ENCODE results near the gene MAN1B1. TPM values are rescaled to one million over a fixed set of nuclear protein-coding genes. Genes with fewer than 3 reads are reported as not detected.

MAN1B1 gene
- total and polyA plus RNA-seq, 2 of the 4 experiments (the other 2 are of a cell fraction): 28.7 to 55.1 TPM

GRCh38 chr9:137064027-137064879 is 22.5 kb upstream of the MAN1B1 start:
- no peak overlapping the region for H3K56ac ChIP-seq (ENCODE audit: extremely low read depth, insufficient read depth, low read length)
- TF ChIP-seq MXI1 (IDR thresholded peaks at IDR 0.05; ENCODE audit: borderline replicate concordance, low read depth, low read length) (no peak), CTCF (conservative IDR thresholded peaks at IDR 0.05; ENCODE audit: low read depth, low read length) (peak; percentile 83), SMC3 (IDR thresholded peaks at IDR 0.05; ENCODE audit: low read depth, low read length) (peak; percentile 81), RAD21 (IDR thresholded peaks at IDR 0.05; ENCODE audit: low read length) (peak; percentile 67)
- H4K20me1 ChIP-seq (ENCODE audit: insufficient read depth, low read length): no peaks in the 10 kb centered on the region
- no peak overlapping the region for H2BK20ac ChIP-seq (ENCODE audit: low read depth, low read length)
- in situ Hi-C loops (cut with MboI; ENCODE audit: low sequenced_read_pairs): no loop called here
- no peak overlapping the region for H3K4me3 ChIP-seq (ENCODE audit: insufficient read depth, low read depth, low read length)
- H4K5ac ChIP-seq (ENCODE audit: low read depth, low read length): no peak overlapping the region
- no peak overlapping the region for H3K9ac ChIP-seq (ENCODE audit: low read depth, low read length)
- H4K8ac ChIP-seq (ENCODE audit: low read depth in 2 of 2, low read length in 2 of 2): no peak overlapping the region
- no peaks in the 10 kb centered on the region for H3K9me1 ChIP-seq (ENCODE audit: insufficient read depth, low read length)
- no peak overlapping the region for H3K27ac ChIP-seq (ENCODE audit: insufficient read depth, low read length)
- peaks cover 2 to 7% of the 10 kb centered on the region in 2 experiments; a peak in 3 of 4 replicates for H3K79me1 ChIP-seq (ENCODE audit: low read depth in 1 of 2, low read length in 2 of 2)
- ChIA-PET CTCF (interaction anchor here (0.7 to 1.9 kb wide), 8 partner anchors 9 to 125 kb away, joined by 3 to 17 read pairs (median 4); partner anchors contain the start of genes MAN1B1, NPDC1 and UAP1L1), POLR2A (ENCODE audit: unreplicated experiment) (no interaction called here)
- no peak overlapping the region for H3K4me2 ChIP-seq (ENCODE audit: low read depth, low read length)
- no peaks in the 10 kb centered on the region for H3K4me1 ChIP-seq (ENCODE audit: control insufficient read depth, insufficient read depth, low read length)
- no peaks in the 10 kb centered on the region for H3K27me3 ChIP-seq (ENCODE audit: control insufficient read depth, insufficient read depth, low read length)
- intact Hi-C loops (cut with micrococcal nuclease): no loop called here
- no TSS peak for BruUV-seq (replicated peaks)
- ATAC-seq (ENCODE audit: low read depth) (peak; percentile 95), DNase-seq (no peak)
- no peak overlapping the region for H4K91ac ChIP-seq (ENCODE audit: insufficient read depth, low read depth, low read length)
- H2BK120ac ChIP-seq (ENCODE audit: low read depth, low read length): no peak overlapping the region
- H3K9me3 ChIP-seq (ENCODE audit: control insufficient read depth, insufficient read depth, low read length): no peaks in the 10 kb centered on the region
- H2BK15ac ChIP-seq (ENCODE audit: low read depth, low read length): no peak overlapping the region
- no peaks in the 10 kb centered on the region for H3K36me3 ChIP-seq (ENCODE audit: control insufficient read depth, insufficient read depth, low read length)
- no peak overlapping the region for H3K23ac ChIP-seq (ENCODE audit: low read depth, low read length)
- no peak overlapping the region for H2BK5ac ChIP-seq (ENCODE audit: low read depth, low read length, poor library complexity, severe bottlenecking)
- H2AK5ac ChIP-seq (ENCODE audit: low read depth, low read length): no peak overlapping the region
- peak overlapping the region; percentile 71 for H2AFZ ChIP-seq (replicated peaks; ENCODE audit: low read length, poor library complexity)
- H3K4ac ChIP-seq (ENCODE audit: low read depth, low read length): no peak overlapping the region
- WGBS, 2 experiments (ENCODE audit: extremely low coverage in 2 of 2, insufficient read length in 1 of 2): 21% methylated on average over 27 of the region's 55 CpGs; no CpG with 5 or more reads in 1 of the 2 experiments
- H3K14ac ChIP-seq (replicated peaks; ENCODE audit: low read depth, low read length): no peak overlapping the region
- H3K18ac ChIP-seq (ENCODE audit: low read depth, low read length): no peak overlapping the region
- peak overlapping the region; percentile 37 for H2AK9ac ChIP-seq (replicated peaks; ENCODE audit: low read depth, low read length, poor library complexity)
- dilution Hi-C loops (cut with HindIII; ENCODE audit: low sequenced_read_pairs, unreplicated experiment): no loop called here
